ENCODE measurements around the gene GNPDA2.
"Not testable (repeated sequence)": the region's sequence is repeated elsewhere in the genome, so short reads cannot be mapped to it uniquely, and the experiment has no call there.

The GNPDA2 gene

DNA sequence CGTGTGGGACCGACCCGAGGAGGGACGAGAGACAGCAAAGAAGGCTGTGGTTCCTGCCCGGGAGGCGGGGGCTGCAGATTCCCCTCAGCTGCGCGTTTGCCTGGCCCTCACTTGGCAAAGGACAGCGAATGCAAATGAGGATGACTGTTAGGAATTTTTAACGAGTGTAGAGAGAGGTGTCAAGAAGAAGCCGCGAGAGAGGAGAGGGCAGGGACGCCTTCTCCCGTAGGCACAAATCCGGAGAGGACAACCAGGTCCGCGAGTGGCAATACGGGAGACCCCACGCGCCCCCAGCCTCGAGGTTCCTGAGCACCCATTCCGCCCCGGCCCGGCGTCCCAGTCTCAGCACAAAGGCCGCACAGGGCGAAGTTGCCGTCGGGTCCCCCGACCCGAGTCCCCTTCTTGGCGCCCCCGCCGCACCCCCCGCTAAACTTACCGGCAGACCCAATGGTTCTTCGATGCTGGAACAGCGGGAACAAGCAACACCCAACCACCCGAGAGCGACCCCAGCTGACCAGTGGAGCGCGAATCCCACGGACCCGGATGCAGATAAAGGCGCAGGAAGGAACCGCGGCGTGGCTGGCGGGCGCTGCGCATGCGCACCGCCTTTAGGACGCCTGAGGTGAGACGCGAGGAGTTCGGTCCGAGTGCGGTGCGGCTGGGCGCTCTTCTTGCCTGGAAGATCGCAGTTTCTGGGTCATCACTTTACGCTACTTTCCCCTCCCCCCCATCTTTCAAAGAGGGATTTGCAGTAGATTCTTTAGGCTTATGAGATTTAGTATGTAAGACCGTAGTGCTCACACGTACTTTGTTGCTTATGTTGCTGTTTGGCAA is at the start of gene GNPDA2:
Gene GNPDA2 (minus strand): TSS at position 519 of the 834 bp plus-strand sequence. CDS start 4,349 bp downstream, outside the sequence.
- peak; percentile 82 for DNase-seq

DNA sequence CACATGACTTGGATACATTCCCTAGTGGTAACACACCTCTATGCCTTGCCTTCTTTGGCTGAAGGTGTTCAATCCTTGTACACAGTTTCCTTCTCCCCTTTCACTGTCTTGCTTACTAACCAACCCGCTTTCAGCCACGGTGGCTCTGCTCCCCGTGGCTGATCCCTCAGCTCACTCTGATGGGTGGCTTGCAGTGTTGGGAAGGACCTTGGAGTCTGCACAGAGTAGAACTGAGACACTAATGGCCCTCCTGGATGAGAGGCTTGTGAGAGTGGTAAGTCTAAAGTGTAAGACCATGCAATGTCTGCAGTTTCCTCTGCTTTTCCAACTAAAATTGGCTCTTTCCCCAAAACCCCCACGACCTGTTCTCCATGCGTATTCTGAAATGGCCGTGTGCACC is 46.0 kb upstream of the GNPDA2 start:
- no peak for DNase-seq

DNA sequence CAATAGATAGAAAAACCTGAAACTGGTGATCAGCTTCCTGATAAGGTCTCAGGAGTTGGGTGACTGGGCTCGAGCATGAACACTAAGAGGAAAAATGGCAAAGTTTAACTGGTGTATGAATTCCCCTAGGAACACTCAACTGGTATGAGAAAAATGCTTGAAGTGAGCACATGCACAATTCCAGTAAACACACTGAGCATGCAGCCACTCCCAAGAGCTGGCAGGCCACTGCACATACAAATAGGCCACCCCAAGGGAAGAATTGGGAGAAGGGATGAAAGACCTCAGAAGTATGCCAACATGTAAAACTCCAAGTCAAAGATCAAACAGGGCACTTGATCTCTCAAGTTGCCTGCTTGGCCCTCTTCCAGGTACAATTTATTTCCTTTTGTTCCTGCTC is 45.4 kb upstream of the GNPDA2 start:
- no peak for DNase-seq

DNA sequence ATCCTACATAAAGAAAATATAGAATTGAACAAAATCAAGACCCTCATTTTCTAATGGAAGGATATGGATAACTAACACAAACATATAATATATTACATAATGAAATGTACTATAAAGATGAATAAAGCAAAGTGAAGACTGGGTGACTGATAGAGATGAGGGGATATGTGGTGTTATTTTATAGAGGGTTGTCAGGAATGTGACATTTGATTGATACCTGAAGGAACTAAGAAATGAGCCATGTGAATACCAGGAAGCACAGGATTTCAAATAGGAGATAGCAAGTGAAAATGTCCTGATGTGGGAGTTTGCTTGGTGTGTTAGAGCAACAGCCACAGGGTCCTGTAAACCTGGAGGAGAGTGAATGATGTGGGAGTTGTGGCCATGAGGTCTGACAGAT is 40.1 kb upstream of the GNPDA2 start:
- no peak for DNase-seq

DNA sequence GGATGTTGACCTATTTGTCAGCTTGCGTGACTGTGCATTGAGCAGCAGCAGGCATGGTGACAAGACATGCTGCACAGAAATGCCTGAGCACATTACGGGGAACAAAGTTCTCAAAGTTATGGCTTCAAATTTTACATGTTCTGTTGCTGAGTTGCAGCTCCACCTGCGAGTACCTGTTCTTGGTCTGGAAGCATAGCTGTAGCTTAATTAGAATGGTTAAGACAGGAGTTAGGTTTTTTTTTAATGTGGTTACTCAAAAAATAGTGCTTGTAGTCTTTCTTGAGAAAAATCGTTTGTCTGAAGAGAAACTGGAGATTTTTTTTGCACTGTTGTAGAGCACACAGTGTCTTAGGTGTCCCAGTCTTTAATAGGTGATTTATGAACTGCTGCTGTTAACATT is 38.8 kb upstream of the GNPDA2 start:
- no peak for DNase-seq

DNA sequence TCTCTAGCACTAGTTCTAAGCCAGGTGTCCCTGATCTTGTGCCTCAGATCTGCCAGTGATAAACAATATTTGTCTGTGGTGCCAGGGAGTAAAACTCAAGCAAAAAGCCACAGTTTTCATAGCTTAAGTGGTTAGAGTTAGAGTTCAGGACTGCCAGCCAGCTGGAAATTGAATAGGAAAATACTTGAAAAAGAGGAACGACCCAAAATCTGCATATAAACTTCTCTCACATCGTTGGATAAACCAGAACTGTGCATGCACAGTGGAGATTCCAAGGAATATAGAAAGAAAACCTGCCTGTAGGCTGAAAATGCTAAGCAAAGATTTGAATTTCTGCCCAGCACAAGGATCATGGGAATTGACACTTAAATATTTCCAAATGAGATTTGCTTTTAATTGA is 35.0 kb upstream of the GNPDA2 start:
- DNase-seq: no peak

DNA sequence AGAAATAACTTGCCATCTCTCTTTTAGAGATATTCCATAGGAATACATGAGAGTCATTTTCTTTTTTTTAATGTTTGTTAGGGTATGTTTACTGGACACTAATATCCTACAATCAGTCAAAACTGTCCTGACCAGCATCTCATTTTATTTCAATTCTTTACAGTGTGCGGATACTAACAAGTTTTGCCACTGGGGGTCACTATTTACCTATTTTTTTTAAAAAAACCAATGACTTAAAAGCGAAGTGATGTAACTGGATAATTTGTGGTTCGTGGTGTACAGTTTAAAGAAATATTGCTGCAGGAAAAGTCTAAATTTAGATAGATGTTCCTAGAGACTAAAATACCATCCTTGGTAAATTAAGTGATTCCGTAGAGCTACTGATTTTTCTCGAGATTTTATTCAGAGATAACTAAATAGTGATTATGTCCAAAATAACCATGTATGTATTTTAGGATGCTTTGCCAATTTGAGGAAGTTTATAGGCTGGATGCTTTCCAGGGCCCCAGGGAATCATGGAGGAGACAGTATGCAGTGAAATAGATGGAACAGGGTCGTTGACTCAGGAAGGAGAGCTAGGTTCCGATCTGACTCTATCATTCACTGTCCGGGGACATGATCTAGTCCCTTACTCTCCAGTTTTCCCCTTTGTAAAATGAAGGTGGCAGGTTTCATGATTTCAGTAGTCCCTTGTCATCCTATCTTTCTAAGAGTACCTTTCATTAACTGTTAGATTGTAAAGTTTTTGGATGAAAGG is 34.0 kb upstream of the GNPDA2 start:
- no peak for DNase-seq

DNA sequence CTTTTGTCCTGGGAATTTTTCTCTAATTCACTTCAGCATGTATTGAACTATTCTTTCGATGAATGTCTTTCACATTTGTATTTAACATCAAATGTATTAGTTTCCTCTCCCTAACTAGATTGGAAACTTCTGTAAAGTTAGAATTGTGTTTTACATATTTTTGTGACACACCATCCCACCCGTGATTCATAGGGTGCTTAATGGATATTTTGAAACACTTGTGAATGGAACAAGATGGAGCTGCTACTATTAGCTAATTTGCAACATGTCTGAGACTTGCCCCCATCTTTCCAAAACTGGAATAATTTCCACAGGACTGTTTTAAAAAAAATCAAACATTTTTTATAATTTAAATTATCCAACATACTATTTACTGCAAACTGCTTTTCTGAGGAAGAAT is 30.2 kb upstream of the GNPDA2 start:
- no peak for DNase-seq

DNA sequence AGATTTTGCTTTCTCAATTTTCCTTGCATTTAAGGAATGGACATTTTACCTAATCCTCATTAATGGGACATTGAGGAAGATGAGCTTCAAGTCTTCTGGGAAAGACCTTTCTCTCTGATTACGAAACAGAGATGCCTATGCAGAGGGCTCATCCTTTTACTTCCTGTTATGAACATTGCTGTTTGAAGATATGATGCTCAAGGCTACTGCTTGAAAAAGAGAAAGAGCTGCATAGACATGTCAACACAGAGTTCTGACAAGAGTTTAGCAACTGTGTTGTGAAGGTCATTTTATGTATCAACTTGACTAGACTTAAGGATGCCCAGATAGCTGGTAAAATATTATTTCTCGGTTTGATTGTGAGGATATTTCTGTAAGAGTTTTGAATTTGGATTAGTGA is 13.8 kb upstream of the GNPDA2 start:
- DNase-seq: no peak

DNA sequence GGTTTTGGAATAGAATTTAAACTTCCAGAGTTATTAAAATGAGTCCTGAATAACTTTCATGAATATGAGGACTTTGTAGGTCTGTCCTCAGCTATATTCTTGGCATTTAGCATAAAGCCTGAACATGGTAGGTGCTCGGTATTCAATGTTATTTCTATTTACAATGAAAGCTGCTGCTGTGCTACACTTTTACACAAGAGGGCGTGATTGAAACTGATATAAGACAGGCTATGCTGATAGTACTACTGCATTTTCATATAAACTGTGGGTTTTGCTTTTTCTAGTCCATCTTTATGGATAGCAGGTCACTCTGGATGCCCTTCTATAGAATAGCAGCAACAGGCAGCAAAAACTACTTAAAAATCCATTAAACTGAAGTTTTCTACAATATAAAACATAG is 12.3 kb upstream of the GNPDA2 start:
- DNase-seq: no peak

DNA sequence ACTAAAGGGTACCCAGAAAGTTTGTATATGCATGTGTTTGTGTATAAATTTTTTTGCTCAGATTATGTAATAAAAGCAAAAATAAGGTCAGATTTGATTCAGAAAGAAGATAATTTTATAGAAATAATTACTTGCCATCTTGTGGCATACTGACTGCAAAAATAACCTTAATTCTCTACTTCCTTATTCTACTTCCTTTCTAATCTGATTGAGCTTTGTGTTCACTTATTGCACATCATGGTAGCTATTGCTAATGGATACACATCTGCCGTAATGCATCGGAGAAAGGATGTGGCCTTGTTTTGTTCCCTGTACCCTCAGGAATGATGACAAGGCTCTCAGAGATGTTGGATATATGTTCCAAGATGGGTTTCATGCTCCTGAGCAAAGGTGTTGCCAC is 10.5 kb upstream of the GNPDA2 start:
- DNase-seq: no peak

DNA sequence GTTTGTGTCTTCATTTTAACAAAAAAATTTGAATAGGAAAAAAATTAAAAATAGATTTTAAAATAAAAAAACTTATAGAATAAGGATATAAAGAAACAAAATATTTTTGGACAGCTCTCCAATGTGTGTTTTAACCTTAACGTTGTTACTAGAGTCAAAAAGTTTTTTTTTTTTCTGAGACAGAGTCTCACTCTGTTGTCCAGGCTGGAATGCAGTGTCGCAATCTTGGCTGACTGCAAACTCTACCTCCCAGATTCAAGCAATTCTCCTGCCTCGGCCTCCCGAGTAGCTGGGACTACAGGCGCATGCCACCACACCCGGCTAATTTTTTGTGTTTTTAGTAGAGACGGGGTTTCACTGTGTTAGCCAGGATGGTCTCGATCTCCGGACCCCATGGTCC is 2.3 kb upstream of the GNPDA2 start:
- DNase-seq: not testable (repeated sequence)

DNA sequence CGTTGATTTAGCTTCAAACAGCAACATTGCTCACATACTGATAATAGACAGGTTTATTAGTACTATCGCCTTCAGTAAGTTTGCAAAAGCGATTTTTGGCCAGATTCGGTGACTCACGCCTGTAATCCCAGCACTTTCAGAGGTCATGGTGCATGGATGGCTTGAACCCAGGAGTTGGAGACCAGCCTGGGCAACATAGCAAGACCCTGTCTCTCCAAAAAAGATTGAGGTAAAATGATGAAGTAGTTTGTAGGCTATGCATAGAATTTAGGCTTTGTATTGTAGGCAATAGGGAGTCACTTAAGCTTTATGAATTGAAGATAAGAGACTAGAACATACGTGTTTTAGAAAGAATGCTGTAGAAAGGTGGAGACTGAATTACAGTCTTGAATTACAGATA is 1.1 kb upstream of the GNPDA2 start:
- DNase-seq: no peak

DNA sequence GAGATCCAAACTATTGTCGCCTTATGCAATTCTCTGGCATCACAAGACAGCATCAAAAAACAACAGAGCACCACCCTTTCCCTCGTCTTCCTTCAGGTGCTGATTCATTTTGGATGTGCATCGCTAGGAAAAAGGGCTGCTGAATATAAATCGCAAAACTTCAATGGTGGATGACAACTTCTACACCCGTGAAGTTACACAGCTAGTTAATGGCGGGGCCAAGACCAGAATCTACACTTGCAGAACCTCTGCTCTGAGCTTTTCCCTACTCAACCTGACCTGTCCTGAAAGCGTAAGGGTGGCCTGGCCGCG is 674 bp downstream of the GNPDA2 start:
- DNase-seq: no peak

DNA sequence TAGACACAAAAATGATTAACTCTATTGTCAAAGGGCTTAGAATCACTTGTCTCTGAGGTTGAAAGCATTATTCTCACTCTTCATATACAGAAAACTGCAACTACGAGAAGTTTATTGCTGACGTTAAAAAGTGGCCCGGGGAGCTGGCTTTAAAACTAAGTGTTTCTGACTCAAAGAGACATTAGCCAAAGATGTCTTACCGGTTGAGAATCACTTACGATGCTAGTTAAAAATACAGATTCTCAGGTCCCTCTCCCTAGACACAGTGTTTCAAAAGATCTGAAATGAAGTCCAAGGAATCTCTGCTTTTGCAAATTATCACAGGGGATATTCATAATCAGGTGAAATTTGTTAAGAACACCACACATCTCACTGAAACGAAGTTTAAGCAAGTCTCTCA is 1.2 kb downstream of the GNPDA2 start:
- DNase-seq: no peak

DNA sequence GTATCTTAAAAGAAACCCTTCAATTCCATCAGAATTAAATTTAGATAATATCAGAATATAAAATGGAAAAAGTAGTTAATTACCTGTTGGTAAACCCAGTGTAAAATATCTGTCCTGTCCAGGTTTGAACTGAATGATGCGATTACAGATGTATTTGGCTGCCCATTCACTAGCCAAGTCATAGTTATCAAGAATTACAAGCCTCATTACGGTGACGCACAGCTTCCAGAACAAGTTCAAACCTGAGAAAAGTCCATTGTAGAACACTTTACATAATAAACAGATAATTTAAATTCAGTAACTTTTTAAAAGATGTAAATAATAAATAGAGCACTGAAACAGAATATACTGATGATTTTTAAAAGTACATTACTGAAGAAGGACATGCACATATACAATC is 4.4 kb downstream of the GNPDA2 start:
- no peak for DNase-seq

DNA sequence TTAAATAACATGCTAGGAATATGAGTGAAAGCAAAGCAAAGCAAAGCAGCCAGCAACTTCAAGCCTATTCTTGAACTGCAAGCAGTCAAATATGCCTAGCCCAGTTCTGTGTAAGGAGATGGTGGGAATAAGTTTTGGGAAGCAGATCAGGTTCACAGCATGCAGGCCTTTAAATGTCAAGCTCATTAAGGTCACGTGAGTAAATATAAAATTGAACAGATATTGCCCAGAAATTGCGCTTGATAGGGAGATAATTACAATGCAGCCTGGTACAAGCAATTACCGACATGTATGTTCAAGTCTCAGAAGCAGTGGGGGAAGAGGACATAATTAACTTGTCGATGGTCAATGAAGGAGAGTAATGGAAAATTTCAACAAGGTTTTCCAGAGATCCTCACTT is 6.0 kb downstream of the GNPDA2 start:
- no peak for DNase-seq

DNA sequence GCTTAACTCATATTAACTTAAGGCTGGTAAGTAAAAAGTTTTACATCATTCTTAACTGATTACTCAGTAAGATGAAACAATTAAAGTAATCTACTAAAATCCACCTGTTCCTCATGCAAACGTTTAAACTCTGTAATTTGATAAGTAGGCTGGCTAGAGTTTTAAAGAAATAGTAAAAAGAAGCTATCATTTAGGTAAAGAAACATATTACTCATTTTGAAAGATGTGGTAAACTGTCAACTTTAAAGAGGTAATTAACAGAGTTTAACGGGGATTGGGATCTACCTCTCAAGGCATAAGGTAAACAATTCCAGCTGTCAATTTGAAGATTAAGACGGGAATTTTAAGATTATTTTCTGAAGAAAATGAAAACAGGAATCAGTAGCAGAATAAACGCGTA is 9.8 kb downstream of the GNPDA2 start:
- DNase-seq: no peak

DNA sequence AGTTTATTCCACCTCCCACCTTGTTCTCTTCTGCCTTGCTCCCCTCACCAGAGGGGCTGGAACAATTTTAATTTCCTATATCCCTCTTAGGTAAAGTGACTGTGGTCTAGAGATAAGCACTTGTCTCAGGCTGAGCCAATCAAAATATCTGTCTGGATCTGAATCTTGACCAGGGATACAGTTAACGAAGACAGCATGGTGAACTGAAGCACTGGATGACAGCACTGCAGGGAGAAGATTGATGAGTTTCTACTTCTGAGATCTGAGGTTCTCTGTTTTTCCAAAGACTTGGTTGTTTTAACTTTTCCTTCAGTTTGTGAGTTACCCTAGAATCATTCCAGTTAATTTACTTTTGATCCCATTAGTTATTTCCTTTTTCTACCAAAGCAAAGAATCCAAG is 13.2 kb downstream of the GNPDA2 start:
- DNase-seq: no peak

DNA sequence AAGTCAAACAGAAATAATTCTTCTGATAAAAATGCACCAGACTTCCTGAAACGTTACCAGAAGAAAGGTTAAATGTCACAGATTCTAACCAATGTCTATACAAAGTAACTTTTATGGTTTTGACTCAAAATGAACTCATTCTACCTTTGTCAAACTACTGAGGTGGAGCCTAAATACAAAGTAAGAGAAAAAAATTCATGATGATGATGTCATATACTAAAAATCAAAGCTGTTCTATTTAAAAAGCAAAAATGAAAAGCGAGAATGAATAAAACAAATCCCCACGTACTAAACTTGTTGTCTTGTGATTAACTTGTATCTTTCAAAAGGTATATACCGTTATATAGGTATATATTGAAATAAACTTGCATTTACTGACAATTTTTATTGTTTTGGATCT is 21.7 kb downstream of the GNPDA2 start:
- no peak for DNase-seq

DNA sequence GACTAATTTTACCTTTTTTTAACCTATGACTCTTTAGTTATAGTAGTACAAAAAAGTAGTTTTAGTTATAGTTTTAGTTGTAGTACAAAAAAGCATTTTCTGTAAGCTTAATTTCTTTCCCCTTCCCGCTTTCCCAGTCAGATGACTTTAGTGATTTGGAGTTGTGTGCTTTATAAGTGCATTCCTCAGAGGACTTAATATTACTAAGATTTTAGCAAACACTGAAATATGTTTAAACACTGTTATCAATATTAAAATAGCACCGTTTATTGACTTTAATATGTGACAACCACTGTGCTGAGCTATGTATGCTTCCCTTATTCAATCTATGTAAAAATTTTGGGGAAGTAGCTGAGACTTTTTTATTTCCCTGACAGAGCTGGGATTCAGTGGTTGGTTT is 25.3 kb downstream of the GNPDA2 start:
- DNase-seq: no peak

DNA sequence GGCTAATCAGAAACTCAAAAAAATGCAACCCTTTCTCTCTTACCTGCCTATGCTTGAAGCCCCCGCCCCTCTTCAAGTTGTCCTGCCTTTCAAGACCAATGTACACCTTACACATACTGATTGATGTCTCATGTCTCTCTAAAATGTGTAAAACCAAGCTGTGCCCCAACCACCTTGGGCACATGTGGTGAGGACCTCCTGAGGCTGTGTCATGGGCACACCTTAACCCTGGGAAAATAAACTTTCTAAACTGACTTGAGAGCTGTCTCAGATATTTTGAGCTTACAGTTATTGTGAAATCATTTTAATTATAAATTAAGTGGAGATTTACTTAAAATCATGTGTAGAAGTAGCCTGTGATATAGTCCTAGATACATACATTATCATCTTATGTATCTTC is 25.9 kb downstream of the GNPDA2 start:
- DNase-seq: no peak

DNA sequence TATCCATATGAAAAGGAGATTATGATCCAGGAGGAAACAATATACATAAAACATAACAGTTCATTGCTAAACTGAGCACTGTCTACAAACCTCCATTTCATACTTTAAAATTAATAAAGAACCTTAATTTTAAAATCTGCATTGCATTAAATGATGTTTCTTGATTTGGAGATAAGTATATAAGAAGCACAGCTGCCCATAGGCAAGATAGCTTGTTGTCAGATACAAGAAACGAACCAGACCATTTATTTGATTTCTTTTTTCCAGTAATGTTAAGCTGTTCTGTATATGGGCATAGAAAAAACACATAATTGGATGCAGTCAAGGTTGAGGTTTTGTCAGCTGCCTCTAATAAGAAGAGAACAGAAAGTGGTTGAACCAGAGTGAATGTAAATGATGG is 41.7 kb downstream of the GNPDA2 start:
- DNase-seq: no peak

DNA sequence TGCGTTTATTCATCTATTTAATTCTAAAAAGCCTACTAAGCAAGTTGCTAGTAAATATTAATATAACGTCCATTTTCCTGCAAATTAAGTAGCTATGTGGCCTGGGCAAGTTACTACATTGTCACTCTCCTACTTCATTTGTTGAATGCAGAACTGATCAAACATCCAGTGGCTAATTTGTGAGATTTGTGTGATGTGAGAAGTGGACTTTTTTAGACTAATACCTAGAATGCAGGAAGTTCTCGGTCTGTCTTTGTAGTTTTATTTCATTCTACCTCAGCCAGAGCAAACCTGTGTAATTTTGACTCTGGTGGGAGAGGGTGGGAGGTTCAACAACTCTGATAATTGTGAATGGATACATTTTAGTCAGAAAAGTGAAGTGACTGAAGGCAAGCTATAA is 47.3 kb downstream of the GNPDA2 start:
- no peak for DNase-seq
